Measurements from ENCODE around the gene DOCK1.

The DOCK1 gene

GRCh38 chr10:127391875-127392274 lies 486.6 kb downstream of the DOCK1 start:
- Histone ChIP-seq H3K4me1 (no peaks in the 10 kb centered on the region), H3K4me3 (no peak overlapping the region), H3K9me3 (no peaks in the 10 kb centered on the region), H3K9ac (no peak overlapping the region), H3K27ac (no peak overlapping the region), H4K20me1 (no peaks in the 10 kb centered on the region), H3K36me3 (no peaks in the 10 kb centered on the region), H3K4me2 (no peak overlapping the region), H3K27me3 (no peaks in the 10 kb centered on the region)
- no peak for TF ChIP-seq Cebpa-rat (IDR thresholded peaks at IDR 0.05)

GRCh38 chr10:127392351-127393235 lies 487.4 kb downstream of the DOCK1 start:
- Histone ChIP-seq H3K9ac (no peak overlapping the region), H3K27me3 (no peaks in the 10 kb centered on the region), H3K4me1 (no peaks in the 10 kb centered on the region), H3K4me2 (no peak overlapping the region), H3K27ac (no peak overlapping the region), H3K9me3 (no peaks in the 10 kb centered on the region), H3K4me3 (no peak overlapping the region), H4K20me1 (no peaks in the 10 kb centered on the region), H3K36me3 (no peaks in the 10 kb centered on the region)
- TF ChIP-seq Cebpa-rat (IDR thresholded peaks at IDR 0.05) = no peak

GRCh38 chr10:127398140-127398970 lies 493.1 kb downstream of the DOCK1 start:
- Histone ChIP-seq H3K36me3 (no peaks in the 10 kb centered on the region), H3K4me3 (no peak overlapping the region), H3K9ac (no peak overlapping the region), H3K27ac (no peak overlapping the region), H4K20me1 (no peaks in the 10 kb centered on the region), H3K27me3 (no peaks in the 10 kb centered on the region), H3K9me3 (no peaks in the 10 kb centered on the region), H3K4me2 (no peak overlapping the region), H3K4me1 (no peaks in the 10 kb centered on the region)
- no peak for TF ChIP-seq Cebpa-rat (IDR thresholded peaks at IDR 0.05)

- TF ChIP-seq Cebpa-rat (IDR thresholded peaks at IDR 0.05) = no peak
- no peaks in the 10 kb centered on the region for H3K36me3 ChIP-seq
- H3K9ac ChIP-seq = no peak overlapping the region
- no peaks in the 10 kb centered on the region for H4K20me1 ChIP-seq
- H3K4me3 ChIP-seq = no peak overlapping the region
- no peaks in the 10 kb centered on the region for H3K4me1 ChIP-seq
- H3K4me2 ChIP-seq = no peak overlapping the region
- no peaks in the 10 kb centered on the region for H3K9me3 ChIP-seq
- H3K27me3 ChIP-seq = no peaks in the 10 kb centered on the region
- no peak overlapping the region for H3K27ac ChIP-seq
Measured at GRCh38 chr10:127398971-127399365, 493.7 kb downstream of the DOCK1 start.

- Histone ChIP-seq H3K4me2 (no peak overlapping the region), H3K4me1 (no peaks in the 10 kb centered on the region), H3K27me3 (no peaks in the 10 kb centered on the region), H3K36me3 (no peaks in the 10 kb centered on the region), H4K20me1 (no peaks in the 10 kb centered on the region), H3K27ac (no peak overlapping the region), H3K9me3 (no peaks in the 10 kb centered on the region), H3K4me3 (no peak overlapping the region), H3K9ac (no peak overlapping the region)
- no peak for TF ChIP-seq Cebpa-rat (IDR thresholded peaks at IDR 0.05)
Measured at GRCh38 chr10:127399668-127400067, 494.4 kb downstream of the DOCK1 start.

- Histone ChIP-seq H3K27me3 (no peaks in the 10 kb centered on the region), H3K9ac (no peak overlapping the region), H3K9me3 (no peaks in the 10 kb centered on the region), H3K36me3 (no peaks in the 10 kb centered on the region), H3K4me1 (no peaks in the 10 kb centered on the region), H3K4me3 (no peak overlapping the region), H3K4me2 (no peak overlapping the region), H3K27ac (no peak overlapping the region), H4K20me1 (no peaks in the 10 kb centered on the region)
- no peak for TF ChIP-seq Cebpa-rat (IDR thresholded peaks at IDR 0.05)
Measured at GRCh38 chr10:127400216-127400615, 495.0 kb downstream of the DOCK1 start.

GRCh38 chr10:127402596-127403409 lies 497.6 kb downstream of the DOCK1 start:
- no peak for TF ChIP-seq Cebpa-rat (IDR thresholded peaks at IDR 0.05)
- Histone ChIP-seq H3K9ac (no peak overlapping the region), H3K27me3 (no peaks in the 10 kb centered on the region), H3K4me3 (no peak overlapping the region), H3K36me3 (no peaks in the 10 kb centered on the region), H3K27ac (no peak overlapping the region), H4K20me1 (no peaks in the 10 kb centered on the region), H3K4me2 (no peak overlapping the region), H3K9me3 (no peaks in the 10 kb centered on the region), H3K4me1 (no peaks in the 10 kb centered on the region)

GRCh38 chr10:127405221-127405620 lies 500.0 kb downstream of the DOCK1 start:
- Histone ChIP-seq H3K4me3 (no peak overlapping the region), H3K9ac (no peak overlapping the region), H3K27me3 (no peaks in the 10 kb centered on the region), H3K4me1 (no peaks in the 10 kb centered on the region), H3K27ac (no peak overlapping the region), H3K36me3 (no peaks in the 10 kb centered on the region), H3K9me3 (no peaks in the 10 kb centered on the region), H4K20me1 (no peaks in the 10 kb centered on the region), H3K4me2 (no peak overlapping the region)
- no peak for TF ChIP-seq Cebpa-rat (IDR thresholded peaks at IDR 0.05)

- Histone ChIP-seq H4K20me1 (no peaks in the 10 kb centered on the region), H3K9me3 (no peaks in the 10 kb centered on the region), H3K4me3 (no peak overlapping the region), H3K27ac (no peak overlapping the region), H3K4me2 (no peak overlapping the region), H3K4me1 (no peaks in the 10 kb centered on the region), H3K9ac (no peak overlapping the region), H3K27me3 (no peaks in the 10 kb centered on the region), H3K36me3 (no peaks in the 10 kb centered on the region)
- no peak for TF ChIP-seq Cebpa-rat (IDR thresholded peaks at IDR 0.05)
Measured at GRCh38 chr10:127406018-127406550, 500.9 kb downstream of the DOCK1 start.
